ENCODE measurements around the gene CTSZ.
"Not testable (repeated sequence)": the region's sequence is repeated elsewhere in the genome, so short reads cannot be mapped to it uniquely, and the experiment has no call there.

Gene CTSZ

DNA sequence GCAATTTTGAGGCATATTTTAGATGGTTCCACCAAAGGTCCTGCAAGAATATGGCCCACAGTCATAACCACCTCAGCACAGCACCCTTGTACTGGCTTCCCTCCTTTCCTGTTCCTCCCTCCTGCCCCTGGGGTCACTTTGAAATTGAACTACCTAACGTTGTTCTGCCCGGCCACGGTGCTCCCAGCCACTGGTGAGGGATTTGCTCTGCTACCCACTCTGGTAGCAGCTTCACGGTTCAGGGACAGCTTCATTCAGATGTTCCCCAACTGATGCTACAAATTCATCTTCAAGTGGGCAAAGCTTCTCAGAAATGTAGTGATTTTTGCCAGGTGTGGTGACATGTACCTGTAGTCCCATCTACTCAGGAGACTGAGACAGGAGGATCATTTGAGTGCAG lies 33.9 kb downstream of the CTSZ start:
- no peak for DNase-seq (ENCODE audit: low read depth in 1 of 2, low spot score in 1 of 2)
- in situ Hi-C loops (cut with HindIII; ENCODE audit: low pct_unique_long_range_greater_than_20kb, low sequenced_read_pairs) = no loop called here

DNA sequence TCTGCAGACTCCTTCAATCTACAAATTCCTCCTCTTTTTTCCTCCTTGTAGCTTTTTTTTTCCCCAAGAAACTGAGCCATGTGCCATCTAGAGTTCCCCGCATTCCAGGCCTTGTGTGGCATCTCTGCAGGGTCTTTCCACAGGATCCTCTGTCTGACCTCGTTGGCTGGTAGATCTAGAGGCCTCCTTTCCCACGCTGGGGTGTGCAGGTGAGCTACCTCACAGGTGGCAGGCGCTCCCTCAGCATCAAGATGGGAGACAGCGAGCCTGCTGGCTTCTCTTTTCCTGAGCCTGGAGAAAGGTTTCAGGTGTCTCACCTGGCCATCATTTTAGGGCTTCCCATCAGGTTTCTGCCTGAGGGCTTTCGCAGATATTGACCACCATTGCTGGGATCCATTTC lies 35.6 kb downstream of the CTSZ start:
- in situ Hi-C loops (cut with HindIII; ENCODE audit: low pct_unique_long_range_greater_than_20kb, low sequenced_read_pairs) = no loop called here
- no peak for TF ChIP-seq JUND (IDR thresholded peaks at IDR 0.05; ENCODE audit: low read depth)
- no peak for DNase-seq (ENCODE audit: low read depth in 1 of 2, low spot score in 1 of 2)

More for the DNA sequence above, 33.9 kb downstream of the CTSZ start:
- TF ChIP-seq JUND (IDR thresholded peaks at IDR 0.05; ENCODE audit: low read depth) = no peak

DNA sequence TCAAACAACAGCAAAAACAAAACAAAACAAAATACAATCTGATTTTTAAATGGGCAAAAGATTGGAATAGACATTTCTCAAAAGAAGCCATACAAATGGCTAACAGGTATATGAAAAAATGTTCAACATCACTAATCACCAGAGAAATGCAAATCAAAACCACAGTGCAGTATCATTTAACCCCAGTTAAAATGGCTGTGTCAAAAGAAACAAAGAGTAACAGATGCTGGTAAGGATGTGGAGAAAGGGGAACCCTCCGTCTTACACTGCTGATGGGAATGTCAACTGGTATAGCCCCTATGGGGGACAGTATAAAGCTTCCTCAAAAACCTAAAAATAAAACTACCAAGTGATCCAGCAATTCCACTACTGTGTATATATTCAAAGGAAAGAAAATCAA lies 36.9 kb downstream of the CTSZ start:
- no peak for DNase-seq (ENCODE audit: low read depth in 1 of 2, low spot score in 1 of 2)
- in situ Hi-C loops (cut with HindIII; ENCODE audit: low pct_unique_long_range_greater_than_20kb, low sequenced_read_pairs) = no loop called here
- TF ChIP-seq JUND (IDR thresholded peaks at IDR 0.05; ENCODE audit: low read depth) = no peak

DNA sequence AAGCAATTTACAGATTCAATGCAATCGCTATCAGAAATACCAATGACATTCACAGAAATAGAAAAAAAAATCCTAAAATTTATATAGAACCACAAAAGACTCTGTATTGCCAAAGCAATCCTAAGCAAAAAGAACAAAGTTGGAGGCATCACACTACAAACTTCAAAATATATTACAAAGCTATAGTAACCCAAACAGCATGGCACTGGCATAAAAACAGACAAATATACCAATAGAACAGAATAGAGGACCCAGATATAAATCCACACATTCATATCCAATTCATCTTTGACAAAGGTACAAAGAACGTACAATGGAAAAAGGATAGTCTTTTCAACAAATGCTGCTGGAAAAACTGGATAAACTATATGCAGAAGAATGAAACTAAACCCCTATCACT lies 37.6 kb downstream of the CTSZ start:
- in situ Hi-C loops (cut with HindIII; ENCODE audit: low pct_unique_long_range_greater_than_20kb, low sequenced_read_pairs) = no loop called here
- no peak for TF ChIP-seq JUND (IDR thresholded peaks at IDR 0.05; ENCODE audit: low read depth)
- DNase-seq (ENCODE audit: low read depth in 1 of 2, low spot score in 1 of 2) = no peak

DNA sequence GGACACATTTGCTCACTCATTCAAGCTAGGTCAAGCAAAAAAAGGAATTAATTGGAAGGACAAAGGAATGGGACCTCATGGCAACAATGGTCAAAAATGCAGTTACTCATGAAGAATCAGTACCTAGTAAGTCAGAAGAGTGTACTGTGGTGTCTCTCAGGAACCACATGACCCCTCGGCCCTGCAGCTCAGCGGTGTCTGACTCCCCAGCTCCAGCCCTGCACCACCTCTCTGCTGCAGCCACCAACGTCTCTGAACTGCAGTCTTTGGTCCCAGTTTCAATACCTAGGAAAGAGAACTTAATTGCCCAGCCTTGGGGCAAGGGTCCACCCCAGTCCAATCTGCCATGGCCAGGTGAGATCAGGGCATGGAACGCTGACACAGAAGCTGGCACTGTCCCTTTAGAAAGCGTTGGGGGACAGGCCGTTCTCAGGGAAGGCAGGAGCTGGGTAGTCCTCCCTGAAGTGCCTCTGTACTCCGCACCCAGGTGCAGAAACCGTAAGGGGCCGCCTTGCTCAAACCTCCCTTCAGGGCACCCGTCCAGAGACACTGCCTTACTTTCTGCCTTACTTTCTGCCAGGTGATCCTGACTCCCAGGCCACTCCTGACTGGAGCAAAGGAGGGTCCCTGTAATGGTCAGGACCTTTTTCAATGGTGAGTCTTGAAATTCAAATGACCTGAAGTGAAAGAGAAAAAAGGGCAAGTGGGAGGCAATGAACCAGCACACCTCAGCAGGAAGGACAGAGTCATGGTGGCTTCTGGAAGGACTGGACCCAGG lies 39.2 kb downstream of the CTSZ start:
- TF ChIP-seq JUND (IDR thresholded peaks at IDR 0.05; ENCODE audit: low read depth) = no peak
- in situ Hi-C loops (cut with HindIII; ENCODE audit: low pct_unique_long_range_greater_than_20kb, low sequenced_read_pairs) = no loop called here
- no peak for DNase-seq (ENCODE audit: low read depth in 1 of 2, low spot score in 1 of 2)

DNA sequence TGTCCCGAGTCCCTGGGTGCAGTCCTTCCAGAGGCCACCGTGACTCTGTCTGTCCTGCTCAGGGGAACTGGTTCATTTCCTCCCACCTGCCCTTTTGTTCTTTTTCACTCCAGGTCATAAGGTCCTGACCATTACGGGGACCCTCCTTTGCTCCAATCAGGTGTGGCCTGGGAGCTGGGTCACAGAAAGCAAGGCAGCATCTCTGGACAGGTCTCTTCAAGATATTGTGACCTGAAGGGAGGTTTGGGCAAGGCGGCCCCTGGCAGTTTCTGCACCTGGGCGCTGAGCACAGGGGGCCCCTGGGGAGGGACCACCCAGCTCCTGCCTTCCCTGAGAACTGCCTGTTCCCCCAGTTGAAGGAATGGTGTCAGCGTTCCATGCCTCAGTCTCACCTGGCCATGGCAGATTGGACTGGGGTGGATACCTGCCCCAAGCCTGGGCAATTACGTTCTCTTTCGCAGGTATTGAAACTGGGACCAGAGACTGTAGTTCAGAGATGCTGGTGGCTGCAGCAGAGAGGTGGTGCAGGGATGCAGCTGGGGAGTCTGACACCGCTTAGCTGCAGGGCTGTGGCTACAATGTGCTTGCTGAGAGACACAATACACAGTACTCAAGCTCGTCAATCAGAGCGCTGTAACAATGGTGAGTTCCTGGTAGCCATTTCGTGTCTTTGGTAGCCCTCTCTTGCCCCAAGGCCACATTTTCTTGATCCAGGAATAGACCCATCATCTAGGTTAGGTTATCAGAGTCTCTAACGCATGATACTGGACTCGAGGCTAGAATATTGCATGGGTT lies 41.6 kb downstream of the CTSZ start:
- TF ChIP-seq JUND (IDR thresholded peaks at IDR 0.05; ENCODE audit: low read depth) = no peak
- no peak for DNase-seq (ENCODE audit: low read depth in 1 of 2, low spot score in 1 of 2)
- in situ Hi-C loops (cut with HindIII; ENCODE audit: low pct_unique_long_range_greater_than_20kb, low sequenced_read_pairs) = no loop called here

DNA sequence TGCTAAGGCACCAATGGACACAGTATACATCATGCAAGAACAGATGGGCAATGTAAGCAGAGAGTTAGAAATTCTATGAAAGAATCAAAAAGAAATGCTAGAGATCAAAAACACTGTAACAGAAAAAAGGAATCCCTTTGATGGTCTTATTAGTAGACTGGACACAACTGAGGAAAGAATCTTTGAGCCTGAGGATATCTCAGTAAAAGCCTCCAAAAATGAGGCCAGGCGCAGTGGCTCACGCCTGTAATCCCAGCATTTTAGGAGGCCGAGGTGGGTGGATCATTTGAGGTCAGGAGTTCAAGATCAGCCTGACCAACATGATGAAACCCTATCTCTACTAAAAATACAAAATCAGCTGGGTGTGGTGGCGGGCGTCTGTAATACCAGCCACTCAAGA lies 43.1 kb downstream of the CTSZ start:
- DNase-seq (ENCODE audit: low read depth in 1 of 2, low spot score in 1 of 2); in situ Hi-C loops (cut with HindIII; ENCODE audit: low pct_unique_long_range_greater_than_20kb, low sequenced_read_pairs): not testable (repeated sequence)

DNA sequence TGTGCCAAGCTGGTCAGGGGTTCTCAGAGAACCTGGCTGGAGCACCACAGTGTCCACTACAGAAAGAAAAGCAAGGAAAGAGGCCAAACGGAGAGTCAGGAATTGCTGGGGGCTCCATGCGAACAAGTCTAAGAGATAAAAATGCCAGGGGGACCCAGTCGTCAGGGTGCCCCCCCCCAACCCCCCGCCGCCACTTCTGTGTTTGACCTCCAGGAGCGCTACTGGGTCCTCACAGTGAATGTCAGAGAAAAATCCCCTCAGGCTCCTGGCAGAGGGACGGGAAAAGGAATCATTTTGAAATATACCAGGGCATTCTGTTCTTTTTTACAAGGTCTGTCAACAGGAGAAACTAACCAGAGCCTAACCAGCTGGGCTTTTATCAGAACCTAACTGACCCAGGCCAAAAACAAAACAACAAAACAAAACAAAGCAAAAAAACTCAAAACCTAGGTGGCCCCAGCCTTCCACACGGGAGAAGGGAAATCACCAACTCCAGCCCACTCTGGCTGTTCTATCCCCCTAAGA lies 43.9 kb downstream of the CTSZ start:
- no peak for TF ChIP-seq JUND (IDR thresholded peaks at IDR 0.05; ENCODE audit: low read depth)

DNA sequence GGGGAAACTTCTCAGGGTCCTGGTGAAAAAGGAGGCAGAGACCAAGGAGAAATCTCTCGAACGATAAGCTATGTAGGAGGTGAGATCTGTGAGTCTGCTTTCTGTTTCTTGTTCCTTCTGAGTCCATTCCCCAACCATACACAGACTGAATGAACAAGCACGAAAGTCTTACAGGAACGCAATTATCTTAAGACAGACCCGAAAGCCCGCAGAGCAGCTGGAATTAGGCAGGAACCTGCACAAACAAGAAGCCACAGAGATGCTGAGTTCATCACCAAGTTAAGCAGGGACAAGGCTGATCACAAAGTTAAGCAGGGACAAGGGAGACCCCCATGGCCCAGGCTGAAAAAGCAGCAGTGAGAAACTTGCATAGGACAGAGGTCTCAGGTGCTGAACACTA lies 47.4 kb downstream of the CTSZ start:
- in situ Hi-C loops (cut with HindIII; ENCODE audit: low pct_unique_long_range_greater_than_20kb, low sequenced_read_pairs) = no loop called here
- DNase-seq (ENCODE audit: low read depth in 1 of 2, low spot score in 1 of 2) = no peak
- TF ChIP-seq JUND (IDR thresholded peaks at IDR 0.05; ENCODE audit: low read depth) = no peak

More for the DNA sequence above, 43.9 kb downstream of the CTSZ start:
- no peak for DNase-seq (ENCODE audit: low read depth in 1 of 2, low spot score in 1 of 2)
- in situ Hi-C loops (cut with HindIII; ENCODE audit: low pct_unique_long_range_greater_than_20kb, low sequenced_read_pairs) = no loop called here

DNA sequence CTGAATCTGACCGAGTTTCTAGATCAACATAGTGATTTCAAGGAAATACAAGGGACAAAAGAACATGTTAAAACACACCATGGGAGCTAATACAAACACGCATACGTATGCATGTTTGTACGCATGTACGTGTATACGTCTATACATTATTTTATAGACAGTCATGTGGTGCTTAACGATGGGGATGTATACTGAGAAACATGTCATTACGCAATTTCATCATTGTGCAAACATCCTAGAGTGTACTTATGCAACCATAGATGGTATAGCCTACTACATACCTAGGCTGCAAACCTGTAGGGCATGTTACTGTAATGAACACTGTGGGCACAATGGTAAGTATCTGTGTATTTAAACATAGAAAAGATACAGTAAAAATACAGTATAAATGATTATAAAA lies 51.0 kb downstream of the CTSZ start:
- no peak for TF ChIP-seq JUND (IDR thresholded peaks at IDR 0.05; ENCODE audit: low read depth)
- in situ Hi-C loops (cut with HindIII; ENCODE audit: low pct_unique_long_range_greater_than_20kb, low sequenced_read_pairs) = no loop called here
- peak in 1 of 2 experiments; percentile 89 for DNase-seq (ENCODE audit: low read depth in 1 of 2, low spot score in 1 of 2)

DNA sequence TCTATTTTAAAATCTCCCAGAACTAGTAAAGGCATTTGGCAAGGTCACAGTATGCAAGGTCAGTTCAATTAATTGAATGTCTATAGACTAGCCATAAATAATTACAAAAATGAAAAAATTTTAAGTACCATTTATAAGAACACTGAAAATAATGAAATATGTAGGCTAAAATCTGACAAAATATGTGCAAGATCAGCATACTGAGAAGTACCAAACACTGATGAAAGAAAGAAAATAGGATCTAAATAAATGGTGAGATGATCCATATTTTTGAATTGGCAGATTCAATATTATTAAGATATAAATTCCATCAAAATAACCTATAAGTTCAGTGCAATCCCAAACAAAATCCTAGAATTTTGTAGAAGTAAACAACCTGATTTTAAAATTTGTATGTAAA lies 54.0 kb downstream of the CTSZ start:
- DNase-seq (ENCODE audit: low read depth in 1 of 2, low spot score in 1 of 2) = no peak
- TF ChIP-seq JUND (IDR thresholded peaks at IDR 0.05; ENCODE audit: low read depth) = no peak
- in situ Hi-C loops (cut with HindIII; ENCODE audit: low pct_unique_long_range_greater_than_20kb, low sequenced_read_pairs) = no loop called here

DNA sequence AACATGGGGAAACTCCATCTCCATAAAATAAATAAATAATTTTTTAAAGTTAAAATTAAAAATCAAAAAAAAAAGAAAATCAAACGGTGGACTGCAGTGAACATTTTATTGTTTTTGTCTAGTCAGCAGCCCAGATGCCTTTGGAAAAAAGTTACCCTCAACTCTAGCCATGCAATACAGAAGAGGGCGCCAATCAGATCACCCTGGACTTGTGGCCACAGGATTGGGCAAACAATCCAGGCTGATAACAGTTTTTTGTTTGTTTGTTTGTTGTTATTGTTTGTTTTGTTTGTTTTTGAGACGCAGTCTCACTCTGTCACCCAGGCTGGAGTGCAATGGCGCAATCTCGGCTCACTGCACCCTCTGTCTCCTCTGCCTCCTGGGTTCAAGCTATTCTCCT lies 56.5 kb downstream of the CTSZ start:
- no peak for TF ChIP-seq JUND (IDR thresholded peaks at IDR 0.05; ENCODE audit: low read depth)
- DNase-seq (ENCODE audit: low read depth in 1 of 2, low spot score in 1 of 2) = no peak
- in situ Hi-C loops (cut with HindIII; ENCODE audit: low pct_unique_long_range_greater_than_20kb, low sequenced_read_pairs) = no loop called here

DNA sequence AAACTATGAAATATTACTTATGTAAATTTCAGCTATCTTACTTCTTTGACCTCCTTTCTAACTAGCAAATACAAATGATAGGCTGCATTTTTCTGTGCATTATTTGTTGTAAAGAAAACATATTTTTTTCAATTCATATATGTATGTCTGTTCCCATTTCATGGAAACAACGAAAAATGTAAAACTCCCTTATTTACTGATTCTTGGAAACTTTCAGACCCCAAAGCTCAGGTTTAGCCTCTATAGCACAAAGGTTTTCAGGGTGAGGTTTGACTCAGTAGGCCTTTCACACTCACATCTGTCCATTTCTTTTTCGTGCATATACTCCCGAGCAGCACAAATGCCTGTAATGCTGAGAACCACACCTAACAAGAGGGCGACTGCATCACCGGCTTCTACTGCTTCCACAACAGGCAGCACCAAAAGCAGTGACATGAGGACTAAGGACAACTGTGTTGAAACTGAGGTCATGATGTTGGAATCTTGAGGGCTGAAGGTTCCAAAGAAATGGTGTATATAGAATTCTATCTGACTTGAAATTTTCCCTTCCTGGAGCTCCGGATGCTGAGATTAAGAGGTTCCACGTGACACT lies 59.2 kb downstream of the CTSZ start:
- in situ Hi-C loops (cut with HindIII; ENCODE audit: low pct_unique_long_range_greater_than_20kb, low sequenced_read_pairs) = not testable (repeated sequence)

More for the DNA sequence above, 59.2 kb downstream of the CTSZ start:
- DNase-seq (ENCODE audit: low read depth in 1 of 2, low spot score in 1 of 2) = not testable (repeated sequence)

All from T47D (cell line).